ENCODE data around the gene PPM1H. TPM values are rescaled to one million over a fixed set of nuclear protein-coding genes. Genes with fewer than 3 reads are reported as not detected.
A peak's percentile ranks its signal among the peaks of the same experiment; 100 is the strongest.
"Not testable (repeated sequence)": the region's sequence is repeated elsewhere in the genome, so short reads cannot be mapped to it uniquely, and the experiment has no call there.

PPM1H gene
- total RNA-seq, 2 donors from 2014 or later = 46.4 to 74.4 TPM

DNA sequence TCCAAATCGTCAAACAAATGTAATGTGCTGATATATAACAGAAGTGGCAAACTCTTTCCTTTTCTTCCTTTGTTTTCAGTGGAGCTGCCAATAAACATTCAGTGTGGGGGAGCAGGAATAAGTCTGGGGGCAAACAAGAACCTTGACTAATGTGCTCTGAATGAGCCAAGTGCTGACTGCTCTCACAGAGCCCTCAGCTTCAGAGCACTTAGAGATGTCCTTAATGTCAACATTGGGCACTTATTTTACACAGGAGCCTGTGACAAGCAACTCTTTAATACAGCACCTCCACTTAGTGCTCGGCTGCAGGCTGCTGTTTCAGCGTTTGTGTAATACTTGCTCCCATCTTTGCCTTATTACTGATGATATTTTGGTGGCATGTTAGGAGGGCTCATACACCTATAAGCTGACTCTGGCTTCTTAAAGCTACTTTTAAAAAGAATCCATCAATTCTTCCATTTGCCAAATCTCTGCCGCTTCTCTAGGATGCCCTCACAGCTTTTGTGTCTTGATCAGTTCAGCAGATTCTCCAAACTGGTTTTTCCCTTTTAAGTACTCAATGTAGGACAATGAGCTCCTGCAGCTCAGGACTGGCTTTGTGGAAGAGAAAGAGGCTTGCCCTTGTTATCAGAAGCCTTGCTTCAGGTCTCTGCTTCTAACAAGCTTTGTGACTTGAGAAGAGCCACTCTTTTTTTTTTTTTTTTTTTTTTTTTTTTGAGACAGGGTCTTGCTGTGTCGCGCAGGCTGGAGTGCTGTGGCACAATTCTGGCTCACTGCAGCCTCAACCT lies 261.7 kb downstream of the PPM1H start:
- Mint-ChIP-seq H3K9me3 (peaks cover 17% of the 10 kb centered on the region), H3K36me3 (ENCODE audit: low read depth) (peaks cover 62% of the 10 kb centered on the region), H3K27me3 (ENCODE audit: insufficient read depth) (no peaks in the 10 kb centered on the region), H3K27ac (peak overlapping the region; percentile 90), H3K4me3 (no peak overlapping the region), H3K4me1 (peaks cover 41% of the 10 kb centered on the region)
- TF ChIP-seq, protein P1, sequence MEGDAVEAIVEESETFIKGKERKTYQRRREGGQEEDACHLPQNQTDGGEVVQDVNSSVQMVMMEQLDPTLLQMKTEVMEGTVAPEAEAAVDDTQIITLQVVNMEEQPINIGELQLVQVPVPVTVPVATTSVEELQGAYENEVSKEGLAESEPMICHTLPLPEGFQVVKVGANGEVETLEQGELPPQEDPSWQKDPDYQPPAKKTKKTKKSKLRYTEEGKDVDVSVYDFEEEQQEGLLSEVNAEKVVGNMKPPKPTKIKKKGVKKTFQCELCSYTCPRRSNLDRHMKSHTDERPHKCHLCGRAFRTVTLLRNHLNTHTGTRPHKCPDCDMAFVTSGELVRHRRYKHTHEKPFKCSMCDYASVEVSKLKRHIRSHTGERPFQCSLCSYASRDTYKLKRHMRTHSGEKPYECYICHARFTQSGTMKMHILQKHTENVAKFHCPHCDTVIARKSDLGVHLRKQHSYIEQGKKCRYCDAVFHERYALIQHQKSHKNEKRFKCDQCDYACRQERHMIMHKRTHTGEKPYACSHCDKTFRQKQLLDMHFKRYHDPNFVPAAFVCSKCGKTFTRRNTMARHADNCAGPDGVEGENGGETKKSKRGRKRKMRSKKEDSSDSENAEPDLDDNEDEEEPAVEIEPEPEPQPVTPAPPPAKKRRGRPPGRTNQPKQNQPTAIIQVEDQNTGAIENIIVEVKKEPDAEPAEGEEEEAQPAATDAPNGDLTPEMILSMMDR (conservative IDR thresholded peaks at IDR 0.05) = no peak
- H3K4me1 ChIP-seq (ENCODE audit: control insufficient read depth, insufficient read depth, low read length) = peaks cover 22% of the 10 kb centered on the region
- DNase-seq = peak; percentile 64
- H3K9me3 ChIP-seq (ENCODE audit: control insufficient read depth, low read length) = peaks cover 37% of the 10 kb centered on the region
- H3K27me3 ChIP-seq (ENCODE audit: control insufficient read depth, insufficient read depth, low read length, poor library complexity, severe bottlenecking) = no peaks in the 10 kb centered on the region
- no peak overlapping the region for H3K9ac ChIP-seq (ENCODE audit: extremely low read depth, low read length, poor library complexity, severe bottlenecking)
- peak overlapping the region; percentile 0 for H3K4me3 ChIP-seq (ENCODE audit: low read length)
- 76 to 82% methylated on average over 2 to 6 of the region's 6 CpGs for whole genome bisulfite sequencing, 2 experiments (ENCODE audit: insufficient coverage in 1 of 2, insufficient read length in 1 of 2)
- H3K27ac ChIP-seq (ENCODE audit: low read depth, low read length) = peak overlapping the region; percentile 27
- H3K36me3 ChIP-seq (ENCODE audit: control insufficient read depth, insufficient read depth, low read length) = peaks cover 11% of the 10 kb centered on the region

DNA sequence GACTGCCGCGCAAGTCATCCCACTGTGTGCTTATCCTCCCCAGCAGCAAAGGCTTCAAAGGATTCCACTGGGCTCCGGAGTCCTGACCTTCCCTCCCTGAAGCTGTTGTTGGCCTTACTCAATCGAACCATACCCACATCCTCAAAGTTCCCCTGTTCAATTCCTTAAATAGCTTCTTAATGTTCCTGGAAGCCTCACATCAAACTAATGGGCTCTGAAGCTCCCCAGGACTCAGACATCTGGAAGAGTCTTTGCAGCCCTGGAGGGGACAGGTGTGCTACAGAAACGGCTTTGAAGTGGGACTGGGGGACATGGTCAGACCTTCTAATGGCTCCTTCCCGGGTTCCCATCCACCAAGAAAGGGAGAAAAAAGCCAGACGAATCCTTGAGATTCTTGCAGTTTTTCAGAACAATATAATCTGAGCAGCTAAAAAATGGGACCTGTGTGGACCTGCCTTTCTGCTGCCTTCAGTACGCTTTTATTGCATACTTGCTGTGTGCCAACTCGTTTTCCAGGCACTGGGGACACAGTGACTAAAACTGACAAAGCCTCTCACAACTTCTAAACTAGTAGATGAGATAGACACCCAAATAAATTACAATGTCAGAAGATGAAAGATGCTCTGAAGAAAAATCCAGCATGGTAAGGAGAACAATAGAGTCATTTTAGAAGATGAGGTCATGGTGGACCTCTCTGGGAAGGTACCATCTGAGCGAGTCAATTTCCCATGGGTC lies 263.8 kb downstream of the PPM1H start:
- H3K36me3 Mint-ChIP-seq (ENCODE audit: low read depth) = peaks cover 52% of the 10 kb centered on the region
- Histone ChIP-seq H3K27ac (ENCODE audit: low read depth, low read length) (no peak overlapping the region), H3K9me3 (ENCODE audit: control insufficient read depth, low read length) (peaks cover 16% of the 10 kb centered on the region), H3K36me3 (ENCODE audit: control insufficient read depth, insufficient read depth, low read length) (no peaks in the 10 kb centered on the region), H3K4me1 (ENCODE audit: control insufficient read depth, insufficient read depth, low read length) (peaks cover 25% of the 10 kb centered on the region), H3K9ac (ENCODE audit: extremely low read depth, low read length, poor library complexity, severe bottlenecking) (no peak overlapping the region), H3K27me3 (ENCODE audit: control insufficient read depth, insufficient read depth, low read length, poor library complexity, severe bottlenecking) (no peaks in the 10 kb centered on the region), H3K4me3 (ENCODE audit: low read length) (no peak overlapping the region)
- H3K4me1 Mint-ChIP-seq = peaks cover 54% of the 10 kb centered on the region
- 92 to 96% methylated on average over 6 to 10 of the region's 10 CpGs for WGBS, 2 experiments (ENCODE audit: insufficient coverage in 1 of 2, insufficient read length in 1 of 2)
- H3K27me3 Mint-ChIP-seq (ENCODE audit: insufficient read depth) = no peaks in the 10 kb centered on the region
- no peak overlapping the region for H3K27ac Mint-ChIP-seq
- no peak overlapping the region for H3K4me3 Mint-ChIP-seq
- TF ChIP-seq, protein P1 (conservative IDR thresholded peaks at IDR 0.05) = no peak
- DNase-seq = no peak
- no peaks in the 10 kb centered on the region for H3K9me3 Mint-ChIP-seq

DNA sequence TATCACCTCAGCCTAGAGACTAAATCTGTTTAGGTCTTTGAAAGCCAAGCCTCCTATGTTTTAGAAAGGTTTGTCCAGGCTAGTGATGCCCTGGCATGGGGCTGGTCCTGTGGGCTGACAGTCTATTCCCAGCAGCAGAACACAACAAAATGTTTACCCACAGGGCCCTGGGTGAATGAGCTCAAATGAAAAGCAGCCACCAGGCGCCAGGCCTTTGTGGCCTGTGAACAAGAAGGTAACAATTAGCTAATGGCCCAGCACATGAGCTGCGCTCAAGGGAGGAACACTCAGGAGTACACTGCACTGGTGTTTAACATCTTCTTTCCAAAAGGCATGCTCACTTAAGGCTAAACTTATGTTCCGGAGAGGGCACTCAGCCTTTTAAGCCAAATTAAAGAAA lies 266.2 kb downstream of the PPM1H start:
- Mint-ChIP-seq H3K9me3 (no peaks in the 10 kb centered on the region), H3K27ac (no peak overlapping the region), H3K36me3 (ENCODE audit: low read depth) (peaks cover 52% of the 10 kb centered on the region), H3K27me3 (ENCODE audit: insufficient read depth) (no peaks in the 10 kb centered on the region), H3K4me3 (no peak overlapping the region), H3K4me1 (peaks cover 53% of the 10 kb centered on the region)
- Histone ChIP-seq H3K9me3 (ENCODE audit: control insufficient read depth, low read length) (no peaks in the 10 kb centered on the region), H3K36me3 (ENCODE audit: control insufficient read depth, insufficient read depth, low read length) (peaks cover 2% of the 10 kb centered on the region), H3K4me3 (ENCODE audit: low read length) (no peak overlapping the region), H3K27ac (ENCODE audit: low read depth, low read length) (no peak overlapping the region), H3K4me1 (ENCODE audit: control insufficient read depth, insufficient read depth, low read length) (peaks cover 21% of the 10 kb centered on the region), H3K27me3 (ENCODE audit: control insufficient read depth, insufficient read depth, low read length, poor library complexity, severe bottlenecking) (no peaks in the 10 kb centered on the region), H3K9ac (ENCODE audit: extremely low read depth, low read length, poor library complexity, severe bottlenecking) (no peak overlapping the region)
- WGBS, 2 experiments (ENCODE audit: insufficient coverage in 1 of 2, insufficient read length in 1 of 2) = 91 to 95% methylated on average over 2 to 3 of the region's 3 CpGs
- TF ChIP-seq, protein P1 (conservative IDR thresholded peaks at IDR 0.05) = no peak
- no peak for DNase-seq

DNA sequence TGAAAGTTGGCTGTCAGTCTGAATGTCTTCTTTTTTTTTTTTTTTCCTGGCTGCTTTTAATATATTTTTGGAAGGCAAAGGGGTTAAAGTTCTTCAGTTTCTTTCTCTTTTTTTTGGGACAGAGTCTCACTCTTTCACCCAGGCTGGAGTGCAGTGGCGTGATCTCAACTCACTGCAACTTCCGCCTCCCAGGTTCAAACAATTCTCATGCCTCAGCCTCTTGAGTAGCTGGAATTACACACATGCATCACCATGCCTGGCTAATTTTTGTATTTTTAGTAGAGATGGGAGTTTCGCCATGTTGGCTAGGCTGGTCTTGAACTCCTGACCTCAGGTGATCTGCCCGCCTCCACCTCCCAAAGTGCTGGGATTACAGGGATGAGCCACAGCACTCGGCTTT lies 270.0 kb downstream of the PPM1H start:
- H3K9ac ChIP-seq (ENCODE audit: extremely low read depth, low read length, poor library complexity, severe bottlenecking); DNase-seq; H3K9me3 Mint-ChIP-seq; H3K4me3 ChIP-seq (ENCODE audit: low read length); H3K4me1 ChIP-seq (ENCODE audit: control insufficient read depth, insufficient read depth, low read length); H3K27ac ChIP-seq (ENCODE audit: low read depth, low read length); H3K36me3 ChIP-seq (ENCODE audit: control insufficient read depth, insufficient read depth, low read length); H3K27me3 ChIP-seq (ENCODE audit: control insufficient read depth, insufficient read depth, low read length, poor library complexity, severe bottlenecking); H3K4me3 Mint-ChIP-seq; H3K27me3 Mint-ChIP-seq (ENCODE audit: insufficient read depth); H3K27ac Mint-ChIP-seq: not testable (repeated sequence)
- Mint-ChIP-seq H3K36me3 (ENCODE audit: low read depth) (peaks cover 63% of the 10 kb centered on the region), H3K4me1 (peaks cover 44% of the 10 kb centered on the region)
- 96 to 98% methylated on average over 4 to 5 of the region's 5 CpGs for WGBS, 2 experiments (ENCODE audit: insufficient coverage in 1 of 2, insufficient read length in 1 of 2)
- H3K9me3 ChIP-seq (ENCODE audit: control insufficient read depth, low read length) = peaks cover 11% of the 10 kb centered on the region

All from endodermal cell (in vitro differentiated cells).